A673 (cell line): Measurements from ENCODE around the gene LINGO1. TPM values are rescaled to one million over a fixed set of nuclear protein-coding genes. Genes with fewer than 3 reads are reported as not detected.

Experiments
- BruUV-seq: library from RNA; stranded (reverse); fragments of 400-500 nt; replicated peaks from 2 replicates; lab custom pipeline; 2021; lab: Mats Ljungman, UMichigan
- CTCF ChIA-PET: fragments of 300-600 bp; sonication (Branson Sonifier 250); formaldehyde crosslinking; loops from one replicate; lab custom pipeline; 2022; ENCODE audit warnings: antibody characterized with exemption; lab: Charles Lee
- POLR2A ChIA-PET: fragments of 300-600 bp; sonication (Branson Sonifier 250); formaldehyde crosslinking; loops from one replicate; lab custom pipeline; 2022; ENCODE audit warnings: antibody characterized with exemption; ENCODE audit not compliant: low non-redundant PET; lab: Charles Lee
- DNase-seq: peaks from one replicate; pipeline ENCODE4 v3.0.0-alpha.2; 2015; ENCODE audit warnings: low spot score
- H3K27ac ChIP-seq: fragments of 200-600 bp; sonication (generic); 2 replicates; pipeline ENCODE4 v1.5.1; 2016; ENCODE audit warnings: mixed run types, low read depth, mild to moderate bottlenecking, mixed read lengths, antibody characterized with exemption, low read length; ENCODE audit not compliant: poor library complexity, severe bottlenecking
- H3K27me3 ChIP-seq: fragments of 200-600 bp; sonication (generic); replicated peaks from 2 replicates; pipeline ENCODE4 v1.6.1; 2017; ENCODE audit warnings: mixed run types, low read depth, mild to moderate bottlenecking, mixed read lengths, antibody characterized with exemption, low read length; ENCODE audit not compliant: insufficient read depth, poor library complexity
- H3K36me3 ChIP-seq: fragments of 200-600 bp; sonication (generic); 2 replicates; pipeline ENCODE4 v1.6.1; 2016; ENCODE audit warnings: mixed run types, mild to moderate bottlenecking, mixed read lengths, antibody characterized with exemption, low read length; ENCODE audit not compliant: insufficient read depth, poor library complexity, severe bottlenecking
- H3K4me1 ChIP-seq: fragments of 200-600 bp; sonication (generic); 2 replicates; pipeline ENCODE4 v1.6.1; 2017; ENCODE audit warnings: mixed run types, mild to moderate bottlenecking, mixed read lengths, antibody characterized with exemption, low read length; ENCODE audit not compliant: insufficient read depth, poor library complexity, severe bottlenecking
- H3K4me3 ChIP-seq: fragments of 200-600 bp; sonication (generic); 2 replicates; pipeline ENCODE4 v1.5.1; 2016; ENCODE audit warnings: low read depth, mixed run types, mild to moderate bottlenecking, mixed read lengths, low read length; ENCODE audit not compliant: poor library complexity, severe bottlenecking
- H3K9me3 ChIP-seq: fragments of 200-600 bp; sonication (generic); 2 replicates; pipeline ENCODE4 v1.6.1; 2016; ENCODE audit warnings: mixed run types, low read depth, mild to moderate bottlenecking, mixed read lengths, antibody characterized with exemption, low read length; ENCODE audit not compliant: poor library complexity, severe bottlenecking
- CTCF ChIP-seq: fragments of 300-800, 200-600 bp; sonication (generic); conservative IDR thresholded peaks from 2 replicates; pipeline ENCODE4 v1.5.1; 2017; ENCODE audit warnings: low read depth, mild to moderate bottlenecking, antibody characterized with exemption, low read length, moderate library complexity, mixed read lengths
- EZH2 ChIP-seq: fragments of 200-600 bp; sonication (generic); IDR thresholded peaks from 2 replicates; pipeline ENCODE4 v1.6.1; 2017; ENCODE audit warnings: borderline replicate concordance, low read depth, mild to moderate bottlenecking, mixed read lengths, antibody characterized with exemption, low read length; ENCODE audit not compliant: poor library complexity, severe bottlenecking
- intact Hi-C: fragments of 100-400 bp; cut with micrococcal nuclease; formaldehyde crosslinking; loops from one replicate; pipeline ENCODE4 v1.10.0; 2022; ENCODE audit not compliant: unreplicated experiment
- total RNA-seq: library from RNA; stranded (reverse); gene quantifications from 2 replicates; pipeline ENCODE4 v1.2.3, GENCODE V29; 2021

LINGO1 gene
- total RNA-seq, 1 experiment from 2014 or later: 93.7 TPM

DNA sequence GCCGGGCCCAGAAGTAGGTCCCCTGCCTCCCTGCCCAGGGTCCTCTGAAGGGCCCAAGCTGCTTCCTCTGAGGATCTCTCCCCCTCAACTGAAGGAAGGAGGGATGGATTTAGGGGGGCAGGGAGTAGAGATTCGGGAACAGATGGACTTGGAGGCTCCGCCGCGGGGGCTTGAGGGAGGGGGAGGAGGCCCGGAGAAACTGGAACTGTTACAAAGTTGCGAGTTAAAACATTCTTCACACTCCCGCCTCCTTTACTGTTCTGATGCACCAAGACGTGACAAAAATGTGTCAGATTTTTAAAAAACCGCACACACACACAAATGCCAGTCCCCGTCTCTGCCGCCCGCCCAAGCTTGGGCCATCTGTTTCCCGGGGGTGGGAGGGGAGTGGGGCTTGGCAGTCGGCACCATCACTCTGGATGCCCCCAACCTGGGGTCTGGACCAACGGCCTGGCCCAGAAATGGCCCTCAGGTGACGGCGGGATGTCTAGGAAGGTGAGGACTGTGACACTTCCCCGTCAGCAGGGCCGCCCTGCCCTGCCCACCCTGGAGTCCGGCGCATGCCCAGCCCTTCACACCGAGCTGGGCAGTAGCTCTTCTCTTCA lies 25.0 kb upstream of the LINGO1 start:
- no peak for DNase-seq
- H3K4me1 ChIP-seq: peaks cover 38% of the 10 kb centered on the region
- ChIA-PET CTCF (interaction anchor here (1.2 kb wide), 1 partner anchor 164 kb away, joined by 4 read pairs; no protein-coding TSS in a partner anchor), POLR2A (interaction anchor here (0.6 kb wide), 1 partner anchor 209 kb away, joined by 8 read pairs; no protein-coding TSS in a partner anchor)
- BruUV-seq: no TSS peak
- H3K27me3 ChIP-seq: no peaks in the 10 kb centered on the region
- no peak overlapping the region for H3K4me3 ChIP-seq
- no peaks in the 10 kb centered on the region for H3K36me3 ChIP-seq
- intact Hi-C loops: loop anchor here (5.0 kb wide), 1 partner anchor 80 kb away; no protein-coding TSS in a partner anchor
- peak overlapping the region; percentile 57 for H3K27ac ChIP-seq
- TF ChIP-seq CTCF (no peak), EZH2 (no peak)
- H3K9me3 ChIP-seq: no peaks in the 10 kb centered on the region

- Histone ChIP-seq H3K4me1 (peaks cover 38% of the 10 kb centered on the region), H3K4me3 (no peak overlapping the region), H3K36me3 (no peaks in the 10 kb centered on the region), H3K9me3 (no peaks in the 10 kb centered on the region), H3K27me3 (no peaks in the 10 kb centered on the region), H3K27ac (peak overlapping the region; percentile 62)
- ChIA-PET POLR2A (no interaction called here), CTCF (no interaction called here)
- no peak for TF ChIP-seq CTCF
- TF ChIP-seq EZH2: no peak
- intact Hi-C loops: loop anchor here (5.0 kb wide), 1 partner anchor 81 kb away; no protein-coding TSS in a partner anchor
- no TSS peak for BruUV-seq
- no peak for DNase-seq
Observed at GRCh38 chr15:77656294-77656693, 23.6 kb upstream of the LINGO1 start.

- Histone ChIP-seq H3K27ac (no peak overlapping the region), H3K36me3 (no peaks in the 10 kb centered on the region), H3K4me1 (peaks cover 27% of the 10 kb centered on the region), H3K9me3 (no peaks in the 10 kb centered on the region), H3K27me3 (no peaks in the 10 kb centered on the region), H3K4me3 (no peak overlapping the region)
- POLR2A ChIA-PET: no interaction called here
- TF ChIP-seq CTCF (peak; percentile 56), EZH2 (no peak)
- intact Hi-C loops: loop anchor here (5.0 kb wide), 1 partner anchor 82 kb away; no protein-coding TSS in a partner anchor
- BruUV-seq: no TSS peak
- DNase-seq: peak; percentile 53
- CTCF ChIA-PET: no interaction called here
Observed at GRCh38 chr15:77654975-77655374, 22.3 kb upstream of the LINGO1 start.
